ENCODE measurements around the gene TBC1D22A. TPM values are rescaled to one million over a fixed set of nuclear protein-coding genes. Genes with fewer than 3 reads are reported as not detected.

The TBC1D22A gene
- total RNA-seq, 1 donor from 2014 or later = 12.5 TPM

- DNase-seq (ENCODE audit: low read depth in 2 of 2) = no peak
These were observed 335.7 kb downstream of the TBC1D22A start for GRCh38 chr22:47098121-47098520.

- no peak for DNase-seq (ENCODE audit: low read depth in 2 of 2)
These were observed 336.1 kb downstream of the TBC1D22A start for GRCh38 chr22:47098554-47098953.

GRCh38 chr22:47100019-47100418 is 337.6 kb downstream of the TBC1D22A start:
- DNase-seq (ENCODE audit: low read depth in 2 of 2) = no peak

- DNase-seq (ENCODE audit: low read depth in 2 of 2) = no peak
These were observed 338.3 kb downstream of the TBC1D22A start for GRCh38 chr22:47100646-47101200.

- DNase-seq (ENCODE audit: low read depth in 2 of 2) = no peak
These were observed 339.0 kb downstream of the TBC1D22A start for GRCh38 chr22:47101321-47101885.

- DNase-seq (ENCODE audit: low read depth in 2 of 2) = no peak
These were observed 339.6 kb downstream of the TBC1D22A start for GRCh38 chr22:47102081-47102480.

GRCh38 chr22:47102648-47103047 is 340.2 kb downstream of the TBC1D22A start:
- no peak for DNase-seq (ENCODE audit: low read depth in 2 of 2)

GRCh38 chr22:47105085-47105484 is 342.6 kb downstream of the TBC1D22A start:
- no peak for DNase-seq (ENCODE audit: low read depth in 2 of 2)

GRCh38 chr22:47106806-47107205 is 344.4 kb downstream of the TBC1D22A start:
- no peak for DNase-seq (ENCODE audit: low read depth in 2 of 2)

GRCh38 chr22:47107431-47107830 is 345.0 kb downstream of the TBC1D22A start:
- DNase-seq (ENCODE audit: low read depth in 2 of 2) = peak in 1 of 2 donors; percentile 34

- no peak for DNase-seq (ENCODE audit: low read depth in 2 of 2)
These were observed 348.5 kb downstream of the TBC1D22A start for GRCh38 chr22:47110817-47111443.

GRCh38 chr22:47111626-47112581 is 349.5 kb downstream of the TBC1D22A start:
- DNase-seq (ENCODE audit: low read depth in 2 of 2) = no peak

- DNase-seq (ENCODE audit: low read depth in 2 of 2) = no peak
These were observed 350.1 kb downstream of the TBC1D22A start for GRCh38 chr22:47112582-47112965.

- no peak for DNase-seq (ENCODE audit: low read depth in 2 of 2)
These were observed 350.8 kb downstream of the TBC1D22A start for GRCh38 chr22:47112994-47113852.

GRCh38 chr22:47113853-47114415 is 351.5 kb downstream of the TBC1D22A start:
- DNase-seq (ENCODE audit: low read depth in 2 of 2) = no peak

- DNase-seq (ENCODE audit: low read depth in 2 of 2) = no peak
These were observed 352.5 kb downstream of the TBC1D22A start for GRCh38 chr22:47114813-47115517.

GRCh38 chr22:47115518-47115890 is 353.1 kb downstream of the TBC1D22A start:
- DNase-seq (ENCODE audit: low read depth in 2 of 2) = no peak

- no peak for DNase-seq (ENCODE audit: low read depth in 2 of 2)
These were observed 353.5 kb downstream of the TBC1D22A start for GRCh38 chr22:47115921-47116320.

- DNase-seq (ENCODE audit: low read depth in 2 of 2) = no peak
These were observed 354.2 kb downstream of the TBC1D22A start for GRCh38 chr22:47116426-47117341.

Data from dermis microvascular lymphatic vessel endothelial cell (primary cell).